ENCODE results near the gene GFRA1. TPM values are rescaled to one million over a fixed set of nuclear protein-coding genes. Genes with fewer than 3 reads are reported as not detected.

Gene GFRA1
- total RNA-seq, 1 experiment from 2014 or later: not detected

- DNase-seq (ENCODE audit: low spot score): no peak
- ChIA-PET POLR2A (ENCODE audit: low non-redundant PET) (no interaction called here), CTCF (no interaction called here)
- H3K27ac ChIP-seq (ENCODE audit: low read depth, low read length, poor library complexity, severe bottlenecking): no peak overlapping the region
- BruUV-seq (replicated peaks): no TSS peak
- no peak for TF ChIP-seq CTCF (conservative IDR thresholded peaks at IDR 0.05; ENCODE audit: low read depth, low read length)
- TF ChIP-seq EZH2 (IDR thresholded peaks at IDR 0.05; ENCODE audit: borderline replicate concordance, low read depth, low read length, poor library complexity, severe bottlenecking): no peak
- peaks cover 5% of the 10 kb centered on the region for H3K9me3 ChIP-seq (ENCODE audit: low read depth, low read length, poor library complexity, severe bottlenecking)
- H3K4me3 ChIP-seq (ENCODE audit: low read depth, low read length, poor library complexity, severe bottlenecking): no peak overlapping the region
- peaks cover 27% of the 10 kb centered on the region for H3K27me3 ChIP-seq (replicated peaks; ENCODE audit: insufficient read depth, low read depth, low read length, poor library complexity)
- intact Hi-C loops (cut with micrococcal nuclease; ENCODE audit: unreplicated experiment): loop anchor here (10.0 kb wide), 1 partner anchor 421 kb away; no protein-coding TSS in a partner anchor
- no peaks in the 10 kb centered on the region for H3K4me1 ChIP-seq (ENCODE audit: insufficient read depth, low read length, poor library complexity, severe bottlenecking)
- no peaks in the 10 kb centered on the region for H3K36me3 ChIP-seq (ENCODE audit: insufficient read depth, low read length, poor library complexity, severe bottlenecking)
Observed at GRCh38 chr10:116126239-116126638, 146.8 kb downstream of the GFRA1 start.

- ChIA-PET CTCF (no interaction called here), POLR2A (ENCODE audit: low non-redundant PET) (no interaction called here)
- TF ChIP-seq EZH2 (IDR thresholded peaks at IDR 0.05; ENCODE audit: borderline replicate concordance, low read depth, low read length, poor library complexity, severe bottlenecking) (no peak), CTCF (conservative IDR thresholded peaks at IDR 0.05; ENCODE audit: low read depth, low read length) (no peak)
- intact Hi-C loops (cut with micrococcal nuclease; ENCODE audit: unreplicated experiment): loop anchor here (10.0 kb wide), 1 partner anchor 420 kb away; no protein-coding TSS in a partner anchor
- peaks cover 5% of the 10 kb centered on the region for H3K9me3 ChIP-seq (ENCODE audit: low read depth, low read length, poor library complexity, severe bottlenecking)
- no peak for DNase-seq (ENCODE audit: low spot score)
- no peaks in the 10 kb centered on the region for H3K4me1 ChIP-seq (ENCODE audit: insufficient read depth, low read length, poor library complexity, severe bottlenecking)
- peaks cover 17% of the 10 kb centered on the region for H3K27me3 ChIP-seq (replicated peaks; ENCODE audit: insufficient read depth, low read depth, low read length, poor library complexity)
- BruUV-seq (replicated peaks): no TSS peak
- no peak overlapping the region for H3K4me3 ChIP-seq (ENCODE audit: low read depth, low read length, poor library complexity, severe bottlenecking)
- H3K36me3 ChIP-seq (ENCODE audit: insufficient read depth, low read length, poor library complexity, severe bottlenecking): no peaks in the 10 kb centered on the region
- no peak overlapping the region for H3K27ac ChIP-seq (ENCODE audit: low read depth, low read length, poor library complexity, severe bottlenecking)
Observed at GRCh38 chr10:116125180-116125579, 147.8 kb downstream of the GFRA1 start.

- intact Hi-C loops (cut with micrococcal nuclease; ENCODE audit: unreplicated experiment): loop anchor here (10.0 kb wide), 1 partner anchor 420 kb away; no protein-coding TSS in a partner anchor
- peaks cover 5% of the 10 kb centered on the region for H3K9me3 ChIP-seq (ENCODE audit: low read depth, low read length, poor library complexity, severe bottlenecking)
- TF ChIP-seq EZH2 (IDR thresholded peaks at IDR 0.05; ENCODE audit: borderline replicate concordance, low read depth, low read length, poor library complexity, severe bottlenecking) (no peak), CTCF (conservative IDR thresholded peaks at IDR 0.05; ENCODE audit: low read depth, low read length) (no peak)
- ChIA-PET POLR2A (ENCODE audit: low non-redundant PET) (no interaction called here), CTCF (no interaction called here)
- no TSS peak for BruUV-seq (replicated peaks)
- H3K27me3 ChIP-seq (replicated peaks; ENCODE audit: insufficient read depth, low read depth, low read length, poor library complexity): peaks cover 14% of the 10 kb centered on the region
- no peak for DNase-seq (ENCODE audit: low spot score)
- no peak overlapping the region for H3K4me3 ChIP-seq (ENCODE audit: low read depth, low read length, poor library complexity, severe bottlenecking)
- no peak overlapping the region for H3K27ac ChIP-seq (ENCODE audit: low read depth, low read length, poor library complexity, severe bottlenecking)
- no peaks in the 10 kb centered on the region for H3K4me1 ChIP-seq (ENCODE audit: insufficient read depth, low read length, poor library complexity, severe bottlenecking)
- no peaks in the 10 kb centered on the region for H3K36me3 ChIP-seq (ENCODE audit: insufficient read depth, low read length, poor library complexity, severe bottlenecking)
Observed at GRCh38 chr10:116124777-116125176, 148.2 kb downstream of the GFRA1 start.

Data from A673 (cell line).